ENCODE measurements around the gene SLC24A3. TPM values are rescaled to one million over a fixed set of nuclear protein-coding genes. Genes with fewer than 3 reads are reported as not detected.

SLC24A3 gene
- polyA plus RNA-seq, 1 donor (not counting 4 experiments of a cell fraction or from before 2014, with no cell fraction given): 0.17 TPM

GRCh38 chr20:19320005-19320404 lies 107.6 kb downstream of the SLC24A3 start:
- no peak overlapping the region for H3K9ac ChIP-seq (ENCODE audit: control insufficient read depth, extremely low read depth, insufficient read depth, low read length)
- no peak overlapping the region for H3K27ac ChIP-seq (ENCODE audit: control insufficient read depth, insufficient read depth, low read length)
- peaks cover 14% of the 10 kb centered on the region for H3K4me1 ChIP-seq (ENCODE audit: control insufficient read depth, extremely low read depth, insufficient read depth, low read length)
- no peak overlapping the region for H3K4me2 ChIP-seq (ENCODE audit: control insufficient read depth, extremely low read depth, insufficient read depth, low read depth, low read length)
- no peak overlapping the region for H2AFZ ChIP-seq (ENCODE audit: control insufficient read depth, low read length)
- H4K20me1 ChIP-seq (ENCODE audit: control insufficient read depth, extremely low read depth, insufficient read depth, low read length): no peaks in the 10 kb centered on the region
- dilution Hi-C loops (cut with MboI; ENCODE audit: extremely low pct_ligation_motif_present, low sequenced_read_pairs): no loop called here
- H3K4me3 ChIP-seq (ENCODE audit: control insufficient read depth in 2 of 3, extremely low read depth in 1 of 3, insufficient read depth in 2 of 3, low read depth in 1 of 3, low read length in 3 of 3): no peak overlapping the region
- DNase-seq (ENCODE audit: low read depth, low spot score) (no peak), FAIRE-seq (no peak)
- no peaks in the 10 kb centered on the region for H3K9me3 ChIP-seq (ENCODE audit: control insufficient read depth, low read depth, low read length)
- H3K9me1 ChIP-seq (ENCODE audit: control insufficient read depth, extremely low read depth, insufficient read depth, low read length): no peaks in the 10 kb centered on the region
- no peaks in the 10 kb centered on the region for H3K79me2 ChIP-seq (ENCODE audit: control insufficient read depth, insufficient read depth, low read length)
- no peaks in the 10 kb centered on the region for H3K36me3 ChIP-seq (ENCODE audit: control insufficient read depth in 2 of 2, extremely low read depth in 1 of 2, insufficient read depth in 2 of 2, low read length in 2 of 2)
- TF ChIP-seq, protein P1, sequence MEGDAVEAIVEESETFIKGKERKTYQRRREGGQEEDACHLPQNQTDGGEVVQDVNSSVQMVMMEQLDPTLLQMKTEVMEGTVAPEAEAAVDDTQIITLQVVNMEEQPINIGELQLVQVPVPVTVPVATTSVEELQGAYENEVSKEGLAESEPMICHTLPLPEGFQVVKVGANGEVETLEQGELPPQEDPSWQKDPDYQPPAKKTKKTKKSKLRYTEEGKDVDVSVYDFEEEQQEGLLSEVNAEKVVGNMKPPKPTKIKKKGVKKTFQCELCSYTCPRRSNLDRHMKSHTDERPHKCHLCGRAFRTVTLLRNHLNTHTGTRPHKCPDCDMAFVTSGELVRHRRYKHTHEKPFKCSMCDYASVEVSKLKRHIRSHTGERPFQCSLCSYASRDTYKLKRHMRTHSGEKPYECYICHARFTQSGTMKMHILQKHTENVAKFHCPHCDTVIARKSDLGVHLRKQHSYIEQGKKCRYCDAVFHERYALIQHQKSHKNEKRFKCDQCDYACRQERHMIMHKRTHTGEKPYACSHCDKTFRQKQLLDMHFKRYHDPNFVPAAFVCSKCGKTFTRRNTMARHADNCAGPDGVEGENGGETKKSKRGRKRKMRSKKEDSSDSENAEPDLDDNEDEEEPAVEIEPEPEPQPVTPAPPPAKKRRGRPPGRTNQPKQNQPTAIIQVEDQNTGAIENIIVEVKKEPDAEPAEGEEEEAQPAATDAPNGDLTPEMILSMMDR (optimal IDR thresholded peaks at IDR 0.05 in 1 of 3, IDR thresholded peaks at IDR 0.05 in 1 of 3, conservative IDR thresholded peaks at IDR 0.05 in 1 of 3; ENCODE audit: extremely low read depth in 1 of 3, insufficient read depth in 2 of 3, low read length in 3 of 3): no peak
- TF ChIP-seq EZH2 (IDR thresholded peaks at IDR 0.05; ENCODE audit: low read length): no peak
- no peaks in the 10 kb centered on the region for H3K27me3 ChIP-seq (ENCODE audit: control insufficient read depth, extremely low read depth, insufficient read depth, low read length)

GRCh38 chr20:19321176-19321575 lies 108.7 kb downstream of the SLC24A3 start:
- Histone ChIP-seq H2AFZ (ENCODE audit: control insufficient read depth, low read length) (no peak overlapping the region), H3K4me2 (ENCODE audit: control insufficient read depth, extremely low read depth, insufficient read depth, low read depth, low read length) (no peak overlapping the region), H3K4me1 (ENCODE audit: control insufficient read depth, extremely low read depth, insufficient read depth, low read length) (peaks cover 10% of the 10 kb centered on the region), H3K27ac (ENCODE audit: control insufficient read depth, insufficient read depth, low read length) (no peak overlapping the region), H3K9me3 (ENCODE audit: control insufficient read depth, low read depth, low read length) (no peaks in the 10 kb centered on the region), H3K4me3 (ENCODE audit: control insufficient read depth in 2 of 3, extremely low read depth in 1 of 3, insufficient read depth in 2 of 3, low read depth in 1 of 3, low read length in 3 of 3) (no peak overlapping the region), H4K20me1 (ENCODE audit: control insufficient read depth, extremely low read depth, insufficient read depth, low read length) (no peaks in the 10 kb centered on the region), H3K9me1 (ENCODE audit: control insufficient read depth, extremely low read depth, insufficient read depth, low read length) (no peaks in the 10 kb centered on the region), H3K9ac (ENCODE audit: control insufficient read depth, extremely low read depth, insufficient read depth, low read length) (no peak overlapping the region), H3K36me3 (ENCODE audit: control insufficient read depth in 2 of 2, extremely low read depth in 1 of 2, insufficient read depth in 2 of 2, low read length in 2 of 2) (no peaks in the 10 kb centered on the region), H3K27me3 (ENCODE audit: control insufficient read depth, extremely low read depth, insufficient read depth, low read length) (no peaks in the 10 kb centered on the region), H3K79me2 (ENCODE audit: control insufficient read depth, insufficient read depth, low read length) (no peaks in the 10 kb centered on the region)
- FAIRE-seq: no peak
- DNase-seq (ENCODE audit: low read depth, low spot score): no peak
- TF ChIP-seq EZH2 (IDR thresholded peaks at IDR 0.05; ENCODE audit: low read length): no peak
- TF ChIP-seq, protein P1 (optimal IDR thresholded peaks at IDR 0.05 in 1 of 3, IDR thresholded peaks at IDR 0.05 in 1 of 3, conservative IDR thresholded peaks at IDR 0.05 in 1 of 3; ENCODE audit: extremely low read depth in 1 of 3, insufficient read depth in 2 of 3, low read length in 3 of 3): no peak
- dilution Hi-C loops (cut with MboI; ENCODE audit: extremely low pct_ligation_motif_present, low sequenced_read_pairs): no loop called here
